Measurements from ENCODE around the gene SFT2D1.
A peak's percentile ranks its signal among the peaks of the same experiment; 100 is the strongest.

Gene SFT2D1

GRCh38 chr6:166307082-166308032 is 35.0 kb downstream of the SFT2D1 start:
- Histone ChIP-seq H3K36me3 (no peaks in the 10 kb centered on the region), H3K4me3 (ENCODE audit: low read depth in 1 of 2, low read length in 1 of 2) (peak overlapping the region; percentile 3 to 34), H3K9me3 (no peaks in the 10 kb centered on the region), H3K4me1 (ENCODE audit: control insufficient read depth in 1 of 2, insufficient read depth in 1 of 2, low read depth in 1 of 2, low read length in 1 of 2) (peaks cover 14 to 23% of the 10 kb centered on the region in 2 experiments), H3K27ac (no peak overlapping the region), H3K27me3 (peaks cover 99% of the 10 kb centered on the region)
- TF ChIP-seq, protein P1, sequence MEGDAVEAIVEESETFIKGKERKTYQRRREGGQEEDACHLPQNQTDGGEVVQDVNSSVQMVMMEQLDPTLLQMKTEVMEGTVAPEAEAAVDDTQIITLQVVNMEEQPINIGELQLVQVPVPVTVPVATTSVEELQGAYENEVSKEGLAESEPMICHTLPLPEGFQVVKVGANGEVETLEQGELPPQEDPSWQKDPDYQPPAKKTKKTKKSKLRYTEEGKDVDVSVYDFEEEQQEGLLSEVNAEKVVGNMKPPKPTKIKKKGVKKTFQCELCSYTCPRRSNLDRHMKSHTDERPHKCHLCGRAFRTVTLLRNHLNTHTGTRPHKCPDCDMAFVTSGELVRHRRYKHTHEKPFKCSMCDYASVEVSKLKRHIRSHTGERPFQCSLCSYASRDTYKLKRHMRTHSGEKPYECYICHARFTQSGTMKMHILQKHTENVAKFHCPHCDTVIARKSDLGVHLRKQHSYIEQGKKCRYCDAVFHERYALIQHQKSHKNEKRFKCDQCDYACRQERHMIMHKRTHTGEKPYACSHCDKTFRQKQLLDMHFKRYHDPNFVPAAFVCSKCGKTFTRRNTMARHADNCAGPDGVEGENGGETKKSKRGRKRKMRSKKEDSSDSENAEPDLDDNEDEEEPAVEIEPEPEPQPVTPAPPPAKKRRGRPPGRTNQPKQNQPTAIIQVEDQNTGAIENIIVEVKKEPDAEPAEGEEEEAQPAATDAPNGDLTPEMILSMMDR (IDR thresholded peaks at IDR 0.05) = no peak

GRCh38 chr6:166306378-166307081 is 35.8 kb downstream of the SFT2D1 start:
- no peak overlapping the region for H3K27ac ChIP-seq
- no peaks in the 10 kb centered on the region for H3K36me3 ChIP-seq
- peaks cover 95% of the 10 kb centered on the region for H3K27me3 ChIP-seq
- H3K4me1 ChIP-seq (ENCODE audit: control insufficient read depth in 1 of 2, insufficient read depth in 1 of 2, low read depth in 1 of 2, low read length in 1 of 2) = peaks cover 14 to 23% of the 10 kb centered on the region in 2 experiments
- TF ChIP-seq, protein P1 (IDR thresholded peaks at IDR 0.05) = no peak
- H3K4me3 ChIP-seq (ENCODE audit: low read depth in 1 of 2, low read length in 1 of 2) = no peak overlapping the region
- no peaks in the 10 kb centered on the region for H3K9me3 ChIP-seq

DNA sequence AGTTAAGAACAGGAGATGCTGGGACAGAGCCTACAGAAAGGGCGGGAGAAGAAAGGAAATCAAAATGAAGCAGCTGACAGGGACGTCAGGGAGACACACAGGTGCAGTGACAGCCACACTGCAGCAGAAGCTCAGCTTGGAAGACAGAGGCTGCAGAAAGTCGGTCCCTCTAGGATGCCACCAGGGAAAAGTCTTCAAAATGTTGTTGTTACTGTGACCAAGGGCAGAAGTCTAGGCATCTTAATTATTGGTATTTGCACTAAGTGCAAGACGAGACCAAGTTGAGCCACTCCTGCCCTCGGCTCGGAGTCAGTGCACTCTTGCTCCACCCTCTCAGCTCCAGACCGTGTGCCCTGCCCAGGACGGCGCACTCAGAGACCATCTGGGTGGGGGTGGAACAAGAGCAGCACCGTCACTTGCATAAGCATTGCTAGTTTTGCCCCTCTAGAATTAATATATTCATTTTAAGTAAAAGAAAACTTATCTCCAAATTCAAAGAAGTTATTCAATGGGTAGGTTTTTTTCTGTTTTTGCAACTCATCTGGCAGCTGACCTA is 36.7 kb downstream of the SFT2D1 start:
- TF ChIP-seq, protein P1 (IDR thresholded peaks at IDR 0.05) = no peak
- no peaks in the 10 kb centered on the region for H3K9me3 ChIP-seq
- peaks cover 86% of the 10 kb centered on the region for H3K27me3 ChIP-seq

DNA sequence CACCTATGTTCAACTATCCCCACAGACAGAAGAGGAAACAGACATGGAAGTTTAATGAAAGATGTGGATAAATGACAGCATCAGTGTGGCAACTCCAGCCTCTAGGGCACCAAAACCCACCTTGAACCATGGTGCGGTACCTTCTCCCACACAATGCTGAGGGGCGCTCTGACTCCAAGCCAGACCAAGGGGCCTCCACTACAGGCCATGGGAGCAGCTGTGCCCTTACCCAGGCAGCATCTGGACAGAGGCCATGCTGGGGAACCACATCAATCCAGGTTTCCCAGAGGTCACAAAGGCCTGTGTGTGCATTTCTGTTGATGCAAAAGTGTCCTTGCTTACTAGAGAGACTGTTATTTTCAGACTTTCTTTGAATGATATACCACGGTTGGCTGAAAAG is 38.2 kb downstream of the SFT2D1 start:
- Histone ChIP-seq H3K4me3 (ENCODE audit: low read depth in 1 of 2, low read length in 1 of 2) (no peak overlapping the region), H3K36me3 (no peaks in the 10 kb centered on the region), H3K27me3 (peaks cover 73% of the 10 kb centered on the region), H3K4me1 (ENCODE audit: control insufficient read depth in 1 of 2, insufficient read depth in 1 of 2, low read depth in 1 of 2, low read length in 1 of 2) (peaks cover 14 to 23% of the 10 kb centered on the region in 2 experiments), H3K27ac (no peak overlapping the region), H3K9me3 (no peaks in the 10 kb centered on the region)
- TF ChIP-seq, protein P1 (IDR thresholded peaks at IDR 0.05) = no peak

More for the DNA sequence above, 36.7 kb downstream of the SFT2D1 start:
- no peak overlapping the region for H3K4me3 ChIP-seq (ENCODE audit: low read depth in 1 of 2, low read length in 1 of 2)
- H3K36me3 ChIP-seq = no peaks in the 10 kb centered on the region
- no peak overlapping the region for H3K27ac ChIP-seq
- H3K4me1 ChIP-seq (ENCODE audit: control insufficient read depth in 1 of 2, insufficient read depth in 1 of 2, low read depth in 1 of 2, low read length in 1 of 2) = peaks cover 14 to 23% of the 10 kb centered on the region in 2 experiments

DNA sequence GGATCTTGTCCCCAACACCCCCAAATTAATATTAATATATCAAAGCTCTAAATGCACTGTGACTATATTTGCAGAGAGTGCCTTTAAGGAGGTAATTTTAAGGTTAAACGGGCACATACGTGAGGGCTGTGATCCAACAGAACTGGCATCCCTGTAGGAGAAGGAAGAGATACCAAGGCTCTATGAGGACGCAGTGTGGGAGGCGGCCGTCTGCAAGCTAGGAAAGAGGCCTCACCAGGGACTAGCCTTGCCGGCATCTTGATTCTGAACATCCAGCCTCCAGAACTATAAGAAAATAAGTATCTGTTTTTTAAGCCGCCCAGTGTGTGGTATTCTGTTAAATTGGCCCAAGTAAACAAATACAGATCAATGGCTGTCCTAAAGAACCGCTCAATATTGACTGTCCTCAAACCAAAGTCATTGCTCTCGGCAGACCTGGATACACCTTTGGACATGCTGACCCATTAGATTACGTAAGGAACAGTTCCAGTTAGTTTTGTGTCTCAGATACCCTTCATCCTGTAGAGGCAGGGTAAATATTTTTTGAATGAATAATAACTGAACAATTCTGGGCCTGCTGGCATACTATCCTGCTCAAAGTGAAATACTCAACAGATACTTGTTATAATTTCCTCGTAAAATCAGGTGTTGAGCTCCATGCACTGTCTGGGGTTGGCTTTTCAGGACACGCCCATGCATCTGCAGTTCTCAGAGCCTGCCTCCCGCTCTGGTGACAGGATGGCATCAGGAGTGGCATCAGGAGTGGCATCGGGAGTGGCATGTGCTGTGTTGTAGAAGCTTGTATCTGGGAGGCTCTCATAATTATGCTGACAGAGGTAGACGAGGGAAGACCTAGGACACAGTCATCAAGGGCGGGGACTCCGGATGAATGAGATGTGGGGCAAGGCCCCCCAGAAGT is 40.5 kb downstream of the SFT2D1 start:
- H3K36me3 ChIP-seq = no peaks in the 10 kb centered on the region

More for the DNA sequence above, 40.5 kb downstream of the SFT2D1 start:
- peaks cover under 1 to 4% of the 10 kb centered on the region in 2 experiments for H3K4me1 ChIP-seq (ENCODE audit: control insufficient read depth in 1 of 2, insufficient read depth in 1 of 2, low read depth in 1 of 2, low read length in 1 of 2)
- no peaks in the 10 kb centered on the region for H3K9me3 ChIP-seq
- peaks cover 59% of the 10 kb centered on the region for H3K27me3 ChIP-seq
- H3K4me3 ChIP-seq (ENCODE audit: low read depth in 1 of 2, low read length in 1 of 2) = no peak overlapping the region
- TF ChIP-seq, protein P1 (IDR thresholded peaks at IDR 0.05) = no peak
- H3K27ac ChIP-seq = no peak overlapping the region
